Smooth muscle cell (in vitro differentiated cells): ENCODE measurements around the gene NBEA. TPM values are rescaled to one million over a fixed set of nuclear protein-coding genes. Genes with fewer than 3 reads are reported as not detected.
A peak's percentile ranks its signal among the peaks of the same experiment; 100 is the strongest.

ENCODE experiments used
- DNase-seq: peaks from one replicate; lab custom pipeline; 2025; ENCODE audit not compliant: unreplicated experiment; lab: John Stamatoyannopoulos, UW
- H2AFZ ChIP-seq: fragments of 200-600 bp; sonication (generic); 2 replicates; pipeline ENCODE4 v1.6.0; 2016; ENCODE audit warnings: antibody characterized with exemption, low read depth, mild to moderate bottlenecking
- H3F3A ChIP-seq: fragments of 200-600 bp; sonication (generic); 2 replicates; pipeline ENCODE4 v1.6.0; 2017; ENCODE audit warnings: antibody characterized with exemption, low read depth
- H3K27ac ChIP-seq: fragments of 200-600 bp; sonication (generic); 2 replicates; pipeline ENCODE4 v1.5.1; 2016; ENCODE audit warnings: low read depth, mild to moderate bottlenecking
- H3K27me3 ChIP-seq: fragments of 200-600 bp; sonication (generic); 2 replicates; pipeline ENCODE4 v1.6.1; 2016; ENCODE audit warnings: low read depth, mild to moderate bottlenecking
- H3K36me3 ChIP-seq: fragments of 200-600 bp; sonication (generic); 2 replicates; pipeline ENCODE4 v1.5.1; 2016; ENCODE audit warnings: low read depth
- H3K4me1 ChIP-seq: fragments of 200-600 bp; sonication (generic); 2 replicates; pipeline ENCODE4 v1.5.1; 2016; ENCODE audit warnings: low read depth
- H3K4me2 ChIP-seq: fragments of 200-600 bp; sonication (generic); 2 replicates; pipeline ENCODE4 v1.6.0; 2016; ENCODE audit warnings: mild to moderate bottlenecking
- H3K4me3 ChIP-seq: fragments of 200-600 bp; sonication (generic); 2 replicates; pipeline ENCODE4 v1.5.1; 2016; ENCODE audit warnings: mild to moderate bottlenecking
- H3K79me2 ChIP-seq: fragments of 200-600 bp; sonication (generic); 2 replicates; pipeline ENCODE4 v1.6.0; 2016; ENCODE audit warnings: low read depth, mild to moderate bottlenecking
- H3K9ac ChIP-seq: fragments of 200-600 bp; sonication (generic); 2 replicates; pipeline ENCODE4 v1.6.0; 2016; ENCODE audit warnings: low read depth
- H3K9me3 ChIP-seq: fragments of 200-600 bp; sonication (generic); replicated peaks from 2 replicates; pipeline ENCODE4 v1.5.1; 2016; ENCODE audit warnings: low read depth
- H4K20me1 ChIP-seq: fragments of 200-600 bp; sonication (generic); 2 replicates; pipeline ENCODE4 v1.6.0; 2016; ENCODE audit warnings: low read depth
- CTCF ChIP-seq: fragments of 200-600 bp; sonication (generic); IDR thresholded peaks from 2 replicates; pipeline ENCODE4 v1.5.1; 2017; ENCODE audit warnings: borderline replicate concordance, mild to moderate bottlenecking, antibody characterized with exemption; ENCODE audit not compliant: insufficient read depth, poor library complexity, severe bottlenecking
- WGBS: methylation state at CpG from one replicate; pipeline ENCODE4 v1.1.7; 2016; ENCODE audit warnings: low lambda C conversion rate; 5-methylcytosine and 5-hydroxymethylcytosine counted together
- polyA plus RNA-seq: library from polyadenylated mRNA; unstranded; fragments of >200 nt; fragmentation: Nextera tagmentation; extraction: Ambion mirVana; gene quantifications from 2 replicates; pipeline ENCODE4 v1.2.1, GENCODE V29; 2016
- total RNA-seq: library from RNA; depleted of rRNA; stranded (reverse); fragments of >200 nt; gene quantifications from 2 replicates; pipeline ENCODE4 v1.2.3, GENCODE V29; 2014

NBEA gene
- total and polyA plus RNA-seq, 2 experiments from 2014 or later = 3.6 to 11.7 TPM

GRCh38 chr13:34939771-34940170 is 2.3 kb upstream of the NBEA start:
- WGBS = 98% methylated on average over 1 of the region's 1 CpG
- H3K36me3 ChIP-seq = no peaks in the 10 kb centered on the region
- H3K9me3 ChIP-seq = no peaks in the 10 kb centered on the region
- H4K20me1 ChIP-seq = peaks cover 13% of the 10 kb centered on the region
- no peaks in the 10 kb centered on the region for H3K79me2 ChIP-seq
- H2AFZ ChIP-seq = no peak overlapping the region
- peaks cover 32% of the 10 kb centered on the region for H3K27me3 ChIP-seq
- H3K27ac ChIP-seq = no peak overlapping the region
- H3K9ac ChIP-seq = no peak overlapping the region
- peaks cover 10% of the 10 kb centered on the region for H3K4me1 ChIP-seq
- DNase-seq = no peak
- no peak overlapping the region for H3K4me2 ChIP-seq
- no peak overlapping the region for H3K4me3 ChIP-seq
- TF ChIP-seq CTCF = no peak
- no peaks in the 10 kb centered on the region for H3F3A ChIP-seq

GRCh38 chr13:34941436-34941834 is 635 bp upstream of the NBEA start:
- H4K20me1 ChIP-seq = peaks cover 13% of the 10 kb centered on the region
- peak overlapping the region; percentile 75 for H2AFZ ChIP-seq
- H3K79me2 ChIP-seq = peaks cover 10% of the 10 kb centered on the region
- WGBS = 15% methylated on average over 13 of the region's 13 CpGs
- no peaks in the 10 kb centered on the region for H3K36me3 ChIP-seq
- no peak for DNase-seq
- H3K9ac ChIP-seq = no peak overlapping the region
- no peak overlapping the region for H3K27ac ChIP-seq
- no peaks in the 10 kb centered on the region for H3F3A ChIP-seq
- H3K9me3 ChIP-seq = no peaks in the 10 kb centered on the region
- TF ChIP-seq CTCF = no peak
- peaks cover 40% of the 10 kb centered on the region for H3K27me3 ChIP-seq
- H3K4me3 ChIP-seq = peak overlapping the region; percentile 98
- peaks cover 27% of the 10 kb centered on the region for H3K4me1 ChIP-seq
- H3K4me2 ChIP-seq = peak overlapping the region; percentile 79

- H3F3A ChIP-seq = no peaks in the 10 kb centered on the region
- H3K4me3 ChIP-seq = peak overlapping the region; percentile 98
- no peak overlapping the region for H3K27ac ChIP-seq
- TF ChIP-seq CTCF = no peak
- peaks cover 40% of the 10 kb centered on the region for H3K27me3 ChIP-seq
- no peaks in the 10 kb centered on the region for H3K9me3 ChIP-seq
- H3K36me3 ChIP-seq = no peaks in the 10 kb centered on the region
- H3K9ac ChIP-seq = no peak overlapping the region
- no peak for DNase-seq
- H3K4me2 ChIP-seq = peak overlapping the region; percentile 79
- peaks cover 20% of the 10 kb centered on the region for H4K20me1 ChIP-seq
- peaks cover 19% of the 10 kb centered on the region for H3K79me2 ChIP-seq
- H2AFZ ChIP-seq = peak overlapping the region; percentile 90
- under 1% methylated on average over 33 of the region's 62 CpGs for WGBS
- peaks cover 36% of the 10 kb centered on the region for H3K4me1 ChIP-seq
Measured at GRCh38 chr13:34942732-34943435, 814 bp downstream of the NBEA start.
